Coronary artery (tissue), 2 donors: Measurements from ENCODE around the gene JADE2.

Experiments used
- DNase-seq: peaks from one replicate; pipeline ENCODE4 v3.0.0-alpha.2; 2017; ENCODE audit warnings: low spot score
- H3K27ac ChIP-seq, 2 donors: fragments of 200-600 bp; sonication (generic); one replicate each; pipeline ENCODE4 v1.5.1; 2016 to 2019
- H3K4me3 ChIP-seq: fragments of 200-600 bp; sonication (generic); 2 replicates; pipeline ENCODE4 v1.5.1; 2016; ENCODE audit warnings: mild to moderate bottlenecking, moderate library complexity
- TF ChIP-seq, protein P1 (sequence below): fragments of 200-600 bp; sonication (generic); IDR thresholded peaks from one replicate; pipeline ENCODE4 v1.5.1; 2019; ENCODE audit warnings: antibody characterized with exemption

The JADE2 gene

DNA sequence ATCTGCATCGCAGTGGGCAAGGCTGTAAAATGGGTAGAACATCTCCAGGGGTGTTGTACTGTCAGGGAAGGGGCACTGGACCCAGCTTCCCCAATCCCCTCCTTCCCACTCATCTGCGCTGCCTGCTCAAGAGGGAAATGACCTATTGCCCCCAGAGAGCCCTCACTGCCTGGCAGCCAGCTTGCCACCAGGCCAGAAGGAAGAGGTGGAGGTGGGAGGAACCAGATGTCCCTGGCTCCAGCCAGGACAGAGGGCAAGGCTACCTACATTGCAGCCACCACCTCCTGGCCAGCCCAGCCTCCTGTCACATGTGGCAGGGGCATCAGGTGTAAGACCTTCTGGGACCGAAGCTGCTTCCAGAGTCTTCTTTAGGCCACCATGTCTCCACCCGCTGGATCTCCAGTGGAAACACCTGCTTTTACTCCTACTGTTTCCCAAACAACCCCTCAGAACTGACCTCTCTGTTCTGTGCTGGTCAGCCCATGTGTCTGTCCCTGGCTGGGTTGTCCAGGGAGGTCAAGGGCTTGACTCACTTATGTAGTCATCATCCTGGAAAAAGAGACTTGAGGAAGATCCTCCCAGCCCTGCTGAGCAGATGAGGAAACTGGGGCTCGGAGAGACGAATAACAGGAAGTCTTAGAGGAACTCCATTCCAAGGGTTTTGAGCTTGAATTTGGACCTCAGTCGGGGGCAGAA is 42.3 kb downstream of the JADE2 start:
- no peak for DNase-seq
- peak overlapping the region; percentile 51 to 90 for H3K27ac ChIP-seq
- TF ChIP-seq, protein P1, sequence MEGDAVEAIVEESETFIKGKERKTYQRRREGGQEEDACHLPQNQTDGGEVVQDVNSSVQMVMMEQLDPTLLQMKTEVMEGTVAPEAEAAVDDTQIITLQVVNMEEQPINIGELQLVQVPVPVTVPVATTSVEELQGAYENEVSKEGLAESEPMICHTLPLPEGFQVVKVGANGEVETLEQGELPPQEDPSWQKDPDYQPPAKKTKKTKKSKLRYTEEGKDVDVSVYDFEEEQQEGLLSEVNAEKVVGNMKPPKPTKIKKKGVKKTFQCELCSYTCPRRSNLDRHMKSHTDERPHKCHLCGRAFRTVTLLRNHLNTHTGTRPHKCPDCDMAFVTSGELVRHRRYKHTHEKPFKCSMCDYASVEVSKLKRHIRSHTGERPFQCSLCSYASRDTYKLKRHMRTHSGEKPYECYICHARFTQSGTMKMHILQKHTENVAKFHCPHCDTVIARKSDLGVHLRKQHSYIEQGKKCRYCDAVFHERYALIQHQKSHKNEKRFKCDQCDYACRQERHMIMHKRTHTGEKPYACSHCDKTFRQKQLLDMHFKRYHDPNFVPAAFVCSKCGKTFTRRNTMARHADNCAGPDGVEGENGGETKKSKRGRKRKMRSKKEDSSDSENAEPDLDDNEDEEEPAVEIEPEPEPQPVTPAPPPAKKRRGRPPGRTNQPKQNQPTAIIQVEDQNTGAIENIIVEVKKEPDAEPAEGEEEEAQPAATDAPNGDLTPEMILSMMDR = no peak
- H3K4me3 ChIP-seq = no peak overlapping the region

DNA sequence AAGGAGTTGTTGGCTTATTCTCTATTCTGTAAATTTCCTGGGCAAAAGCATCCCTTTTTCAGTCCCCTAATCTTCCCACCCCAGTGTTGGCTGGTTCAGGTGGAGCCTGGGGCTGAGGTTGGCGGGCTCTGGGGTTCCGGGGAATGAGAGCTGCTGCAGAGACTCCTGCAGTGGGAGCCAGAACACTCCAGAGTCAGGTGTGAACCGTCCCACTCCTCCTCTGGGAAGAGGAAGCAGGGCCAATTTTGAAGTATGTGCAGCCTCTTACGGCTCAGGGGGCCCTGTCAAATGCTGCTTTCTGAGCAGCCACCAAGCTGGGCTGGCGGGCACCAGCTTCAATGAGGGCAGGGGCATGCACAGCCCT is 42.8 kb downstream of the JADE2 start:
- no peak for DNase-seq
- peak overlapping the region; percentile 51 to 90 for H3K27ac ChIP-seq
- TF ChIP-seq, protein P1 = no peak
- peak overlapping the region; percentile 41 for H3K4me3 ChIP-seq

DNA sequence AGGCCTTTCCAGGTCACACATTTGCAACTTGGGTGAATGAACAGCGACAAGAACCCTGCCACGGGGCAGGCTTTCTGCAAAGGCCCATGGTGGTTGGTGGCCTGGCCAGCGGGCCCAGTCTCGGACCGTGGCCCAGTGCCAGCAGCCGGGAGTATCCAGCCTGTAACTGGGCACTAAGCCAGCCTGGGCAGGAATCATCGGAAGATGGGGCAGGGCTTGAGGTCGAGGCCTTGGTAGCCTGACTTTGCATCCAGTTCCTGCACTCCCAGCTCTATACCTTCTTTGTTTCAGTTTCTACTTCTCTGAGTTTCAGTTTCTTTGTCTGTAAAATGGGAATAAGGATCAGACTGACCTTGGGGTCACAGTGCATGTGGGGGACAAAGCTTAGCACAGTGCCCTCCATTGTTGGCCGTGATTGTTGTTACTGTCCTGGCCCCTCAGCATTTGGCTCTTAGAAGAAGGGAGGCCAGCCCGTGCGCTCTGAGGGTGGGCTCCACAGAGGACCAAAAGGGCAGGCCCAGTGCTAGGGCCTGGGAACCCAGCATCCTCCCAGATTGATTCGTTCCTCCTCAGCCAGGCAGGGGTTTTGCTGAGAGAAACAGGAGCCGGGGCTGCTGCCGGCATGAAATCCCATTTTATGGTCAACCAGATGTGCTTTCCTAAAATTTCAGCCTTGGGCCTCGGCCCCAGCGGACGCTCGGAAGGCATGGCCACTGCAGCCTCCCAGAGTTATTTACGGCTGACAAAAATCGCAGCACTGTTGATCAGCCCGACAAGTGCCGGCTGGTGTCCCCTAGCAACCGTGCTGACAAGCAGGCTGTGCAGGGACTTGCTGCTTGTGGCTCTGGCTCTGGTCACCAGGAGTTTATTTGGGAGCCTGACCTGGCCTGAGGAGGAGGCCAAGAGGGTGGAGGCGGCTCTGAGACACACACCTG is 43.6 kb downstream of the JADE2 start:
- Histone ChIP-seq H3K4me3 (peak overlapping the region; percentile 41), H3K27ac (peak overlapping the region; percentile 51 to 90)
- TF ChIP-seq, protein P1 = no peak
- peak; percentile 90 for DNase-seq

DNA sequence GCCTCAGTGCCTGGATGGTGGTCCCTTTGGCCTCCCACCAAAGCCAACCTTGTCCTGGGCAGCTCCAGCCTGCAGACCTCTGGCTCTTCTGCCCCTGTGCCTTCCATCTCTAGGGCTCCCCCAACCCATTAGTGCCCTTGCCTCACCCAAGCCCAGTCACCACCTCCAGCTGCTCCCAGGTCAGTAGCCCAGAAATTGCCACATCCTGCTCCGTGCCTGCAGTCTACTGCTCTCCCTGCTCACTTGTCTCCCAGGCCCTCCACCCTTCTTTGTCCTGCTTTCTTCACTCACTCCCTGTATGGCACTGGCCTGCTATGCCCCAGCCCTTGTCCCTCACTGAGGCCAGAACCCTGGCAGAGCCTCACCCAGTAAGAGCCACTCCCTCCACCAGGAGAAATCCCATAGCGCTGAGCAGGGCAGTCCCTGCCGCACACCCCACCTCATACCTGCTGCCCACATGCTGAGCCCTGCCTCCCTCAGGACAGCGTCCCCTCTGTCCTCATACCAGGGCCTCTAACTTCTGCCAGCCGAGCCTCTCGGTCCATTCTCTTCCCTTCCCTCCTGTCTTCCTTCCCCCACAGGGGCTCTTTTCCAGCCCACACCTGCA is 44.4 kb downstream of the JADE2 start:
- no peak for DNase-seq
- Histone ChIP-seq H3K4me3 (no peak overlapping the region), H3K27ac (peak overlapping the region; percentile 51 to 90)
- TF ChIP-seq, protein P1 = no peak

DNA sequence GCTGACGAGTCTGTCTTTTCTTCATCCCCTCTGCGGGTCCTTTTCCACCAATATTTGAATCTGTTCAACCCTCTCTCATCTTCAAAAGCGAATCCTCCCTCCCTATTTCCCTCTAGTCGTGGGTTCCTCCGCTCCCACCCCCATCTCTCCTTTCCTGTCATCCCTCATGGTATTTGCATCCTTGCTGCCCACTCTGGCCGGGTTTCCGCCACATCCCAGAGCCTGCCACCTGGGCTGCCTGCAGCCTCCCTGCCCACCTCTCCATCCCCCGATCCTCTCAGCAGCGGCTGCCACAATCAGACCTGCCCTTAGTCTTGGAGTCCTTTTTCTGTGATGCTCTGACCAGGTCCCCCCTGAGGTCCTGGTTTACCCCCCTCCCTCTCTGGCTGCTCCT is 44.9 kb downstream of the JADE2 start:
- TF ChIP-seq, protein P1 = no peak
- no peak for DNase-seq
- Histone ChIP-seq H3K4me3 (no peak overlapping the region), H3K27ac (peak overlapping the region; percentile 51 to 90)

GRCh38 chr5:134570886-134571285 is 45.4 kb downstream of the JADE2 start:
- peak overlapping the region; percentile 51 to 90 for H3K27ac ChIP-seq
- TF ChIP-seq, protein P1 = no peak
- DNase-seq = no peak
- no peak overlapping the region for H3K4me3 ChIP-seq
